ENCODE measurements around the gene PAQR9. TPM values are rescaled to one million over a fixed set of nuclear protein-coding genes. Genes with fewer than 3 reads are reported as not detected.

The PAQR9 gene
- total and polyA plus RNA-seq, 9 of the 15 experiments (the other 6 are each of a cell fraction or from before 2014, with no cell fraction given): 0.04 to 0.58 (median 0.22) TPM

DNA sequence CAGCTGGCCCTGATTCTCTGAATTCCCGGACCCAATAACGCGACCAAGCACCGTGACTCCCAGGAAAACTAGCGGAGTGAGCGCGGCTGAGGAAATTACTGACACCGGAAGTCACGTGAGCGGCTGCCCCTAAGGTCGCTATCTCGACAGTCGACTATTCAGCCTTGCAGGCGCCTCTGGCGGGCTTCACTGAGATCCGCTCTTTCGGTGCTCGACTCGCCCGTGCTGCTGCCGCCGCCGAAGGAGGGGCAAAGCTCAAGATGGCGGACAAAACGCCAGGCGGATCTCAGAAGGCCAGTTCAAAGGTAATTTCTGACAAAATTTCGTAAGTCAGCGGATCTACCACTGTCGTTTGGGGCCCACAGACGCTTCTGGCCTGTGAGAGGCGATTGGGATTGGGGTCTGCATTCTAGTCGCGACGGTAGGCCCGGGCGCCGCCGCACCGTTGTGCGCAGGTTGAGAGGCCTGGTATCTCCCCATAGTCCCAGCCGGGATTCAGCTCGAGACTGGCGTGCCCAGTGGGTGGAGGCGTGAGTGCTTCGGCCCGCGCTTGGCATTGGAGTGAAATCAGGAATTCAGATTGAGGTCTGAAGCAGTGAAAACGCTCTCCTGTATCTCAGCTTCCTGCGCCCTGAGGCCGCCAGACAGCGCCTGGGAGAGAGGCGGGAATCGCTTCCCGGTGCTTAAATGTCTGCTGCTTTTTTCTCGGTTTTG is 38.1 kb upstream of the PAQR9 start, which contains the start of gene U2SURP (continued):
- TF ChIP-seq, protein P1, sequence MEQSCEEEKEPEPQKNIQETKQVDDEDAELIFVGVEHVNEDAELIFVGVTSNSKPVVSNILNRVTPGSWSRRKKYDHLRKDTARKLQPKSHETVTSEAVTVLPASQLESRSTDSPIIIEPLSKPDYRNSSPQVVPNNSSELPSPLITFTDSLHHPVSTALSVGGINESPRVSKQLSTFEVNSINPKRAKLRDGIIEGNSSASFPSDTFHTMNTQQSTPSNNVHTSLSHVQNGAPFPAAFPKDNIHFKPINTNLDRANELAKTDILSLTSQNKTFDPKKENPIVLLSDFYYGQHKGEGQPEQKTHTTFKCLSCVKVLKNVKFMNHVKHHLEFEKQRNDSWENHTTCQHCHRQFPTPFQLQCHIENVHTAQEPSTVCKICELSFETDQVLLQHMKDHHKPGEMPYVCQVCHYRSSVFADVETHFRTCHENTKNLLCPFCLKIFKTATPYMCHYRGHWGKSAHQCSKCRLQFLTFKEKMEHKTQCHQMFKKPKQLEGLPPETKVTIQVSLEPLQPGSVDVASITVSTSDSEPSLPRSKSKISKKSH (CRISPR knock-in tag; IDR thresholded peaks at IDR 0.05): no peak
- TF ChIP-seq, protein P2, sequence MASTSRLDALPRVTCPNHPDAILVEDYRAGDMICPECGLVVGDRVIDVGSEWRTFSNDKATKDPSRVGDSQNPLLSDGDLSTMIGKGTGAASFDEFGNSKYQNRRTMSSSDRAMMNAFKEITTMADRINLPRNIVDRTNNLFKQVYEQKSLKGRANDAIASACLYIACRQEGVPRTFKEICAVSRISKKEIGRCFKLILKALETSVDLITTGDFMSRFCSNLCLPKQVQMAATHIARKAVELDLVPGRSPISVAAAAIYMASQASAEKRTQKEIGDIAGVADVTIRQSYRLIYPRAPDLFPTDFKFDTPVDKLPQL (IDR thresholded peaks at IDR 0.05; ENCODE audit: extremely low read depth, insufficient read length): peak; percentile 67
- TF ChIP-seq SMAD1 (IDR thresholded peaks at IDR 0.05; ENCODE audit: low read depth, low read length, partially characterized antibody): peak; percentile 67
- TF ChIP-seq SRSF3 (IDR thresholded peaks at IDR 0.05; ENCODE audit: insufficient read depth, low read length): no peak
- TF ChIP-seq, protein P3, sequence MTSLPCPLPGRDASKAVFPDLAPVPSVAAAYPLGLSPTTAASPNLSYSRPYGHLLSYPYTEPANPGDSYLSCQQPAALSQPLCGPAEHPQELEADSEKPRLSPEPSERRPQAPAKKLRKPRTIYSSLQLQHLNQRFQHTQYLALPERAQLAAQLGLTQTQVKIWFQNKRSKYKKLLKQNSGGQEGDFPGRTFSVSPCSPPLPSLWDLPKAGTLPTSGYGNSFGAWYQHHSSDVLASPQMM (CRISPR knock-in tag; IDR thresholded peaks at IDR 0.05): no peak
- TF ChIP-seq NFATC3 (IDR thresholded peaks at IDR 0.05): no peak
- peak in 1 of 2 experiments; percentile 40; a peak in 2 of 4 replicates for TF ChIP-seq SIX5 (IDR thresholded peaks at IDR 0.05; ENCODE audit: borderline replicate concordance in 1 of 2, insufficient read depth in 1 of 2, low read depth in 1 of 2, low read length in 2 of 2)
- TF ChIP-seq, protein P4, sequence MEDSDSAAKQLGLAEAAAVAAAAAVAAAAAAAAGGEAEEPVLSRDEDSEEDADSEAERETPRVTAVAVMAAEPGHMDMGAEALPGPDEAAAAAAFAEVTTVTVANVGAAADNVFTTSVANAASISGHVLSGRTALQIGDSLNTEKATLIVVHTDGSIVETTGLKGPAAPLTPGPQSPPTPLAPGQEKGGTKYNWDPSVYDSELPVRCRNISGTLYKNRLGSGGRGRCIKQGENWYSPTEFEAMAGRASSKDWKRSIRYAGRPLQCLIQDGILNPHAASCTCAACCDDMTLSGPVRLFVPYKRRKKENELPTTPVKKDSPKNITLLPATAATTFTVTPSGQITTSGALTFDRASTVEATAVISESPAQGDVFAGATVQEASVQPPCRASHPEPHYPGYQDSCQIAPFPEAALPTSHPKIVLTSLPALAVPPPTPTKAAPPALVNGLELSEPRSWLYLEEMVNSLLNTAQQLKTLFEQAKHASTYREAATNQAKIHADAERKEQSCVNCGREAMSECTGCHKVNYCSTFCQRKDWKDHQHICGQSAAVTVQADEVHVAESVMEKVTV (CRISPR knock-in tag; IDR thresholded peaks at IDR 0.05): no peak
- TF ChIP-seq KDM1A (IDR thresholded peaks at IDR 0.05): no peak
- TF ChIP-seq NCOA2 (IDR thresholded peaks at IDR 0.05; ENCODE audit: partially characterized antibody in 2 of 2): no peak
- no peak for TF ChIP-seq NFE2 (IDR thresholded peaks at IDR 0.05; ENCODE audit: low read depth)
- peak; percentile 99 for TF ChIP-seq C11orf30 (IDR thresholded peaks at IDR 0.05; ENCODE audit: low read depth)
- no peak for TF ChIP-seq RBM25 (IDR thresholded peaks at IDR 0.05; ENCODE audit: low read depth, low read length, severe bottlenecking)
- no peak for TF ChIP-seq MTA2 (IDR thresholded peaks at IDR 0.05; ENCODE audit: low read depth)
- no peak for TF ChIP-seq THRAP3 (IDR thresholded peaks at IDR 0.05; ENCODE audit: borderline replicate concordance)
- no peak for TF ChIP-seq RFX5 (IDR thresholded peaks at IDR 0.05; ENCODE audit: low read depth, low read length)
- TF ChIP-seq, protein P5, sequence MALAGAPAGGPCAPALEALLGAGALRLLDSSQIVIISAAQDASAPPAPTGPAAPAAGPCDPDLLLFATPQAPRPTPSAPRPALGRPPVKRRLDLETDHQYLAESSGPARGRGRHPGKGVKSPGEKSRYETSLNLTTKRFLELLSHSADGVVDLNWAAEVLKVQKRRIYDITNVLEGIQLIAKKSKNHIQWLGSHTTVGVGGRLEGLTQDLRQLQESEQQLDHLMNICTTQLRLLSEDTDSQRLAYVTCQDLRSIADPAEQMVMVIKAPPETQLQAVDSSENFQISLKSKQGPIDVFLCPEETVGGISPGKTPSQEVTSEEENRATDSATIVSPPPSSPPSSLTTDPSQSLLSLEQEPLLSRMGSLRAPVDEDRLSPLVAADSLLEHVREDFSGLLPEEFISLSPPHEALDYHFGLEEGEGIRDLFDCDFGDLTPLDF (CRISPR knock-in tag; IDR thresholded peaks at IDR 0.05): peak; percentile 97
- no peak for TF ChIP-seq CHD4 (IDR thresholded peaks at IDR 0.05; ENCODE audit: insufficient read depth, insufficient replicate concordance, low read depth, low read length, poor library complexity, severe bottlenecking)
- no peak for TF ChIP-seq OTX1 (CRISPR knock-in tag; IDR thresholded peaks at IDR 0.05)
- no peak for TF ChIP-seq ILK (tag; IDR thresholded peaks at IDR 0.05; ENCODE audit: borderline replicate concordance, low read depth)
- TF ChIP-seq COPS2 (conservative IDR thresholded peaks at IDR 0.05): no peak
- TF ChIP-seq, protein P6, sequence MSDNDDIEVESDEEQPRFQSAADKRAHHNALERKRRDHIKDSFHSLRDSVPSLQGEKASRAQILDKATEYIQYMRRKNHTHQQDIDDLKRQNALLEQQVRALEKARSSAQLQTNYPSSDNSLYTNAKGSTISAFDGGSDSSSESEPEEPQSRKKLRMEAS (CRISPR knock-in tag; IDR thresholded peaks at IDR 0.05): peak; percentile 54

All from K562 (cell line).